GM21390 (cell line): ENCODE measurements around the gene ZNF536.
"Not testable (repeated sequence)": the region's sequence is repeated elsewhere in the genome, so short reads cannot be mapped to it uniquely, and the experiment has no call there.

Experiments used
- ATAC-seq: cut with Tn5 transposase; IDR thresholded peaks from one replicate; pipeline ENCODE4 v1.9.1; 2021; ENCODE audit not compliant: unreplicated experiment

Gene ZNF536

GRCh38 chr19:30408734-30409301, 36.6 kb downstream of the ZNF536 start:
- no peak for ATAC-seq

GRCh38 chr19:30411714-30412113, 39.5 kb downstream of the ZNF536 start:
- ATAC-seq, result no peak

GRCh38 chr19:30416375-30416774, 44.2 kb downstream of the ZNF536 start:
- ATAC-seq, result no peak

GRCh38 chr19:30417166-30417565, 45.0 kb downstream of the ZNF536 start:
- ATAC-seq, result not testable (repeated sequence)

GRCh38 chr19:30419568-30420180, 47.5 kb downstream of the ZNF536 start:
- no peak for ATAC-seq

- ATAC-seq, result no peak
These were observed 48.1 kb downstream of the ZNF536 start for GRCh38 chr19:30420316-30420715.

- ATAC-seq, result no peak
These were observed 48.7 kb downstream of the ZNF536 start for GRCh38 chr19:30420881-30421280.

GRCh38 chr19:30421571-30421970, 49.4 kb downstream of the ZNF536 start:
- no peak for ATAC-seq

GRCh38 chr19:30423481-30423880, 51.3 kb downstream of the ZNF536 start:
- no peak for ATAC-seq

- ATAC-seq, result no peak
These were observed 54.0 kb downstream of the ZNF536 start for GRCh38 chr19:30425885-30426838.

- no peak for ATAC-seq
These were observed 54.7 kb downstream of the ZNF536 start for GRCh38 chr19:30426864-30427263.

GRCh38 chr19:30428092-30428680, 56.0 kb downstream of the ZNF536 start:
- ATAC-seq, result no peak

- ATAC-seq, result no peak
These were observed 56.7 kb downstream of the ZNF536 start for GRCh38 chr19:30428844-30429243.

- ATAC-seq, result no peak
These were observed 58.1 kb downstream of the ZNF536 start for GRCh38 chr19:30430206-30430734.

GRCh38 chr19:30431591-30431990, 59.4 kb downstream of the ZNF536 start:
- ATAC-seq, result no peak

GRCh38 chr19:30434797-30435594, 62.8 kb downstream of the ZNF536 start:
- no peak for ATAC-seq

- ATAC-seq, result no peak
These were observed 65.7 kb downstream of the ZNF536 start for GRCh38 chr19:30437869-30438268.

- no peak for ATAC-seq
These were observed 67.1 kb downstream of the ZNF536 start for GRCh38 chr19:30439310-30439709.

- ATAC-seq, result no peak
These were observed 68.8 kb downstream of the ZNF536 start for GRCh38 chr19:30441011-30441410.

GRCh38 chr19:30442674-30443073, 70.5 kb downstream of the ZNF536 start:
- no peak for ATAC-seq
